CD4-positive, CD25-positive, alpha-beta regulatory T cell (primary cell): Measurements from ENCODE around the gene MYLIP. TPM values are rescaled to one million over a fixed set of nuclear protein-coding genes. Genes with fewer than 3 reads are reported as not detected.

ENCODE experiments used
- ATAC-seq, 2 donors: fragments of 150-1000 bp; cut with Tn5 transposase; one replicate each; pipeline ENCODE4 v1.10.0; 2021; ENCODE audit warnings: low read depth in 2 of 2, moderate number of reproducible peaks in 2 of 2, moderate library complexity in 1 of 2
- DNase-seq, 3 donors: peaks; one replicate each; pipeline versions ENCODE4 v3.0.0 to v3.0.0-alpha.2; 2012 to 2022; ENCODE audit warnings: mixed read lengths in 1 of 3
- H3K27ac ChIP-seq: one replicate; pipeline ENCODE4 v1.7.0; 2013; ENCODE audit warnings: mild to moderate bottlenecking, low read length; ENCODE audit not compliant: insufficient read depth, poor library complexity, severe bottlenecking
- H3K27me3 ChIP-seq: one replicate; pipeline ENCODE4 v1.7.0; 2013; ENCODE audit warnings: low read length; ENCODE audit not compliant: control insufficient read depth, insufficient read depth
- H3K36me3 ChIP-seq: one replicate; pipeline ENCODE4 v1.7.0; 2013; ENCODE audit warnings: mild to moderate bottlenecking, low read length, moderate library complexity; ENCODE audit not compliant: control insufficient read depth, insufficient read depth
- H3K4me1 ChIP-seq: 2 replicates; pipeline ENCODE4 v1.7.0; 2013; ENCODE audit warnings: mild to moderate bottlenecking, low read length; ENCODE audit not compliant: insufficient read depth, control insufficient read depth, poor library complexity, severe bottlenecking
- H3K4me3 ChIP-seq: one replicate; pipeline ENCODE4 v1.7.0; 2013; ENCODE audit warnings: low read depth, mild to moderate bottlenecking, low read length, moderate library complexity
- H3K9me3 ChIP-seq, 2 experiments: 1 replicate in 1 of 2; 2 replicates in 1 of 2; pipeline ENCODE4 v1.7.0; 2013; ENCODE audit warnings: low read length in 2 of 2, mild to moderate bottlenecking in 1 of 2, moderate library complexity in 1 of 2; ENCODE audit not compliant: control insufficient read depth in 2 of 2
- H3K27ac Mint-ChIP-seq, 3 donors: one replicate each; pipeline ENCODE4 v1.8.0; 2020 to 2022; ENCODE audit warnings: mild to moderate bottlenecking in 3 of 3, mixed read lengths in 3 of 3, moderate library complexity in 2 of 3
- H3K27me3 Mint-ChIP-seq: one replicate; pipeline ENCODE4 v1.8.0; 2022; ENCODE audit warnings: mild to moderate bottlenecking, mixed read lengths
- H3K36me3 Mint-ChIP-seq: one replicate; pipeline ENCODE4 v1.8.0; 2020; ENCODE audit warnings: mixed read lengths
- H3K4me1 Mint-ChIP-seq, 4 donors: one replicate each; pipeline ENCODE4 v1.8.0; 2020 to 2022; ENCODE audit warnings: mixed read lengths in 4 of 4, mild to moderate bottlenecking in 1 of 4
- H3K4me3 Mint-ChIP-seq, 4 donors: one replicate each; pipeline ENCODE4 v1.8.0; 2020 to 2022; ENCODE audit warnings: mild to moderate bottlenecking in 4 of 4, mixed read lengths in 4 of 4, moderate library complexity in 3 of 4
- H3K9me3 Mint-ChIP-seq, 7 donors: one replicate each; pipeline ENCODE4 v1.8.0; 2020 to 2022; ENCODE audit warnings: mixed read lengths in 7 of 7, mild to moderate bottlenecking in 3 of 7, moderate library complexity in 2 of 7
- polyA plus RNA-seq, 4 donors: library from polyadenylated mRNA; unstranded; fragments of 300-500 nt; fragmentation: Illumina TruSeq; gene quantifications; one replicate each; pipeline ENCODE4 v1.2.3, GENCODE V29; 2021
- total RNA-seq: library from RNA; stranded (reverse); gene quantifications from one replicate; pipeline ENCODE4 v1.2.3, GENCODE V29; 2022

The MYLIP gene
- total and polyA plus RNA-seq, 5 donors from 2014 or later: 62.4 to 236 (median 74.3) TPM

DNA sequence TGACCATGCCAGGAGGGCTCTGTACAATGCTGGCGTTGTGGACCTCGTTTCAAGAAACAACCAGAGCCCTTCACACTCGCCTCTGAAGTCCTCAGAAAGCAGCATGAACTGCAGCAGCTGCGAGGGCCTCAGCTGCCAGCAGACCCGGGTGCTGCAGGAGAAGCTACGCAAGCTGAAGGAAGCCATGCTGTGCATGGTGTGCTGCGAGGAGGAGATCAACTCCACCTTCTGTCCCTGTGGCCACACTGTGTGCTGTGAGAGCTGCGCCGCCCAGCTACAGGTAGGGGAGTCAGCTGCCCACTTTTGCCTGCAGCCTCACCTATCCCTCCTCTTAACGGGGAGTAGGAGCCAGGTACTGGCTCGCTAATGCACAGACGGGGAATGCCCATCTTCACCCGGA, 16.2 kb downstream of the MYLIP start:
- ATAC-seq (no peak), DNase-seq (no peak)
- Mint-ChIP-seq H3K4me1 (peaks cover 14 to 53% (median 36%) of the 10 kb centered on the region in 4 donors), H3K9me3 (no peaks in the 10 kb centered on the region), H3K4me3 (no peak overlapping the region), H3K27ac (no peak overlapping the region), H3K27me3 (no peaks in the 10 kb centered on the region), H3K36me3 (peaks cover 83% of the 10 kb centered on the region)
- no peak overlapping the region for H3K4me3 ChIP-seq
- no peaks in the 10 kb centered on the region for H3K27me3 ChIP-seq
- H3K9me3 ChIP-seq: no peaks in the 10 kb centered on the region
- H3K27ac ChIP-seq: no peak overlapping the region
- no peaks in the 10 kb centered on the region for H3K4me1 ChIP-seq
- H3K36me3 ChIP-seq: peaks cover 91% of the 10 kb centered on the region

DNA sequence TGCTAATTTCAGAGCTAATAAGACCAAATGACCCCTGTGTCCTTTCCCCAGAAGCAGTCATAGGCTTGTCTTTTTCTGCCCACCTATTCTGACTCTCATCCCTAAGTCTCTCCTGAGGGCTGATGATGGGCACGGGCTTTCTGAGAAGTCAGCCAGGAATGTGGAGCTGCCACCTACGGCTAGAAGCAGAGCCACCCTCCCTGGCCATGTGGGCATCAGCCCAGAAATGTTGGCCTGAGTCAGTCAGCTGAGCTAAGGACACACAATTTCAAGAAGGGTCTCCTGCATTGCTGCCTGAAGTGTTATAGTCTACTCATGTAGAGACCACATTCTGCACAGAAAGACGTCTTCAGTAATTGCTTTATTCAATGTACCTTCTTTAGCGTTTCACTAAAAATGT, 17.1 kb downstream of the MYLIP start:
- peak overlapping the region in 1 of 4 donors; percentile 36 for H3K4me3 Mint-ChIP-seq
- H3K27me3 Mint-ChIP-seq: no peaks in the 10 kb centered on the region
- no peak overlapping the region for H3K27ac ChIP-seq
- no peaks in the 10 kb centered on the region for H3K27me3 ChIP-seq
- H3K27ac Mint-ChIP-seq: no peak overlapping the region
- ATAC-seq (no peak), DNase-seq (no peak)
- H3K9me3 Mint-ChIP-seq: no peaks in the 10 kb centered on the region
- no peak overlapping the region for H3K4me3 ChIP-seq
- H3K36me3 Mint-ChIP-seq: peaks cover 83% of the 10 kb centered on the region
- H3K4me1 Mint-ChIP-seq: peaks cover 6 to 48% (median 29%) of the 10 kb centered on the region in 4 donors
- peaks cover 93% of the 10 kb centered on the region for H3K36me3 ChIP-seq
- H3K9me3 ChIP-seq: no peaks in the 10 kb centered on the region
- H3K4me1 ChIP-seq: no peaks in the 10 kb centered on the region

DNA sequence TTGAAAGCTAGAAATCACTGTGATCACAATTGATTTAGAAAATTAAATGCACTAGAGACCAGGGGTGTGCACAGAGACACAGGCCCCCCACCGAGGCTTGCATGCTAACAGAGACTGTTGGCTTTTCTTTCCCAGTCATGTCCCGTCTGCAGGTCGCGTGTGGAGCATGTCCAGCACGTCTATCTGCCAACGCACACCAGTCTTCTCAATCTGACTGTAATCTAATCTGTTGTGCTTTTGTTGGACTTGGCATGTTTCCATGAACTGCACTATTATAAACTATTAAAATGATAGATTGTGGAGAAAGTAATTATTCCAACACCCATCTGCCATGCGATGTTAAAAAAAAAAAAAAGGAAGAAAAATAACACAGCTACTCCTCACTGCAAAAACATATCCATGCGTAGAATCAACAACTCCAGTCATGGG, 17.7 kb downstream of the MYLIP start:
- DNase-seq (no peak), ATAC-seq (no peak)
- H3K4me1 ChIP-seq: no peaks in the 10 kb centered on the region
- peaks cover 7 to 45% (median 27%) of the 10 kb centered on the region in 4 donors for H3K4me1 Mint-ChIP-seq
- no peaks in the 10 kb centered on the region for H3K9me3 Mint-ChIP-seq
- H3K36me3 Mint-ChIP-seq: peaks cover 86% of the 10 kb centered on the region
- no peaks in the 10 kb centered on the region for H3K27me3 ChIP-seq
- no peak overlapping the region for H3K27ac ChIP-seq
- H3K27me3 Mint-ChIP-seq: no peaks in the 10 kb centered on the region
- no peak overlapping the region for H3K4me3 Mint-ChIP-seq
- no peak overlapping the region for H3K4me3 ChIP-seq
- H3K36me3 ChIP-seq: peaks cover 91% of the 10 kb centered on the region
- no peak overlapping the region for H3K27ac Mint-ChIP-seq
- H3K9me3 ChIP-seq: no peaks in the 10 kb centered on the region

DNA sequence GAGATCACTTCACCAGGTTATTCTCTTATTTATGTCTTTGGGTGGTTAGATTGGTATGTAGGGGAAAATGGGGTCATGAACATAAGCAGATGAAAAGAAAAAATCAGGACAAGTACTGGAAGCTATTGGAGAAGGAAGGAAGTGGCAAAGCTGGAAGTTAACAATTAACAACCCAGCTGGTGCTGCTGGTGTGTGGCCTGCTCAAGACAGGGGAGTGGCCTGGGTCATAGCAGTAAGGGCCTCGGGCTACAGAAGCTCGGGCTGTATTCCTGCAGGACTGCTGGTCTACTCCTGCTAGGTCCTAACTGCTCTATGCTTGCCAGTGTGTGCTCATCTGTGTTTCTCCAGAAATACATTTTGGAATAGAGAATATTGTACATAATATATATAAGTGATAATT, 19.6 kb downstream of the MYLIP start:
- Mint-ChIP-seq H3K9me3 (no peaks in the 10 kb centered on the region), H3K36me3 (peaks cover 81% of the 10 kb centered on the region), H3K27ac (no peak overlapping the region), H3K4me3 (no peak overlapping the region), H3K4me1 (peaks cover 11 to 37% (median 21%) of the 10 kb centered on the region in 4 donors), H3K27me3 (no peaks in the 10 kb centered on the region)
- Histone ChIP-seq H3K36me3 (peaks cover 84% of the 10 kb centered on the region), H3K27ac (no peak overlapping the region), H3K9me3 (no peaks in the 10 kb centered on the region), H3K27me3 (no peaks in the 10 kb centered on the region), H3K4me3 (no peak overlapping the region), H3K4me1 (no peaks in the 10 kb centered on the region)
- ATAC-seq: no peak
- DNase-seq: no peak

DNA sequence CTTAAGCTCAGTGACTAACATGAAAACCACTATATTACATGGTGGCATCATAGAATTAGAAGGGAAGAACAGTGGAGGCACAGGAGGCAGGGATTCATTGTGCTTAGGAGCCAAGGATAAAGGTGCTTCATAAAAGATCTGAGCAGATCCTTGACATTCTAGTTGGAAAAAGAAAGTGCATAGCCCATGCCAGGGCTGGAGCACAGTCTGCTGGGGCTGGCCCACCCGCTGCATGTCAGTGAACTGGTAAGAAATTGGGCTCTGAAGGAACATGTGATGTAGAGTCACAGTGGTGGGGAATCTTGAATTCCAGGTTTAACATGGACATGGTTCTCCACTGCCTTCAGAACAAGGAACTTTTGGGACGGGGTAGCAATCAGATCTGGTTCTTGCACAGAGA, 20.4 kb downstream of the MYLIP start:
- Histone ChIP-seq H3K27me3 (no peaks in the 10 kb centered on the region), H3K36me3 (peaks cover 80% of the 10 kb centered on the region), H3K4me3 (no peak overlapping the region), H3K9me3 (no peaks in the 10 kb centered on the region), H3K27ac (no peak overlapping the region), H3K4me1 (no peaks in the 10 kb centered on the region)
- ATAC-seq (no peak), DNase-seq (no peak)
- Mint-ChIP-seq H3K9me3 (no peaks in the 10 kb centered on the region), H3K36me3 (peaks cover 80% of the 10 kb centered on the region), H3K4me1 (peaks cover 11 to 37% (median 17%) of the 10 kb centered on the region in 4 donors), H3K27me3 (no peaks in the 10 kb centered on the region), H3K27ac (peak overlapping the region in 1 of 3 donors; percentile 21), H3K4me3 (no peak overlapping the region)

DNA sequence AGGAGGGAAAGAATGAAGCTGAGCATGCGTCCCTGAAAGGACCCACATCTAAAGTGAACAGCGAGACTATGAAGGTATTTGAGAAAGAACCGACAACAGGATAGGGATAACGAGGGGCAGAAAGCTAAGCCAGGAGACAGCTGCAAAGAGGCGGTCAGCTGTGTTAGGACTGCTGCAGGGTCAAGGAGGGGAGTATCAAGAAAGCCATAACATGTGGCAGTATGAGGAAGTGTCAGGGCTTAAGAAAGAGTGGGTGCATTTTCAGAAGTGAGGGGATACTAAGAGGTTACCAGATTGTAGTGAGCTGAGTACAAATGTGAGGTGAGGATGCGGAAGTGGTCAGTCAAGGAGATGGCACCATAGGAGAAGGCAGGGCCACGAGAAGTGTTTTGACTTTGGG, 21.2 kb downstream of the MYLIP start:
- no peaks in the 10 kb centered on the region for H3K27me3 ChIP-seq
- H3K4me3 ChIP-seq: no peak overlapping the region
- H3K4me1 ChIP-seq: no peaks in the 10 kb centered on the region
- no peak for DNase-seq
- peaks cover 0 to 2% (median 0%) of the 10 kb centered on the region in 7 donors for H3K9me3 Mint-ChIP-seq
- no peak overlapping the region for H3K27ac ChIP-seq
- H3K9me3 ChIP-seq: no peaks in the 10 kb centered on the region
- H3K4me3 Mint-ChIP-seq: no peak overlapping the region
- H3K36me3 Mint-ChIP-seq: peaks cover 79% of the 10 kb centered on the region
- peaks cover 74% of the 10 kb centered on the region for H3K36me3 ChIP-seq
- peaks cover 11 to 37% (median 17%) of the 10 kb centered on the region in 4 donors for H3K4me1 Mint-ChIP-seq
- no peak for ATAC-seq
- peak overlapping the region in 1 of 3 donors; percentile 21 for H3K27ac Mint-ChIP-seq
- no peaks in the 10 kb centered on the region for H3K27me3 Mint-ChIP-seq

DNA sequence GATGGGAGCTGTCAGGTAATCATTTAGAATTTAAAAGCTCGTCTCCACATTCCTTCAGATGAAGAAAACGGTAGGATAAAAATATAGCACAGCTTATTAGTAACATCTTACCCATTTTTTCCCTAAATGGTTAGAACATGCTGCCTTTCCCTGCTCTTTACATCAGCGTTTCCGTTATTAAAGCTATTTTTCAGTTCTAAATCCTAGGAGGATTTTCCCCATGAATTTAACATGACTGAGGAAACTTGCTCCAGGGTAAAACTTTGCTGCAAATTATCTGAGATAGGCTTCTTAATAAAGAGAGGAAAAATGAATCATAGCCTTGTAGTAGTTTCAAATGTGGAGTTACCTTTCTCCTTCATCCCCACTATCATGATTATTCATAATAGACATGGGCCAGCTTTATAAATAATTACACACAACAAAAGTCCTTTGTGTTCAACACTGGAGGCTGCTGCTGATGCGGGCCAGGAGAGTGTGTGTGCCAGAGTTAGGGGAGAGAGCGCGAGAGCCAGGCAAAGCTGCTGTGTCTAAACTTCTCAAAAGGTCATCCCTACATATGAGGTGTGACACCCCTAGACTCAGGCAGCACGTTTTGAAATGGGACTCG, 24.4 kb downstream of the MYLIP start:
- ATAC-seq: no peak
- Histone ChIP-seq H3K36me3 (peaks cover 48% of the 10 kb centered on the region), H3K4me3 (no peak overlapping the region), H3K27ac (no peak overlapping the region), H3K4me1 (no peaks in the 10 kb centered on the region), H3K27me3 (no peaks in the 10 kb centered on the region), H3K9me3 (no peaks in the 10 kb centered on the region)
- H3K9me3 Mint-ChIP-seq: peaks cover 0 to 5% (median 4%) of the 10 kb centered on the region in 7 donors
- no peaks in the 10 kb centered on the region for H3K27me3 Mint-ChIP-seq
- H3K27ac Mint-ChIP-seq: no peak overlapping the region
- peaks cover 2 to 22% (median 8%) of the 10 kb centered on the region in 4 donors for H3K4me1 Mint-ChIP-seq
- H3K36me3 Mint-ChIP-seq: peaks cover 70% of the 10 kb centered on the region
- no peak overlapping the region for H3K4me3 Mint-ChIP-seq
- DNase-seq: no peak

DNA sequence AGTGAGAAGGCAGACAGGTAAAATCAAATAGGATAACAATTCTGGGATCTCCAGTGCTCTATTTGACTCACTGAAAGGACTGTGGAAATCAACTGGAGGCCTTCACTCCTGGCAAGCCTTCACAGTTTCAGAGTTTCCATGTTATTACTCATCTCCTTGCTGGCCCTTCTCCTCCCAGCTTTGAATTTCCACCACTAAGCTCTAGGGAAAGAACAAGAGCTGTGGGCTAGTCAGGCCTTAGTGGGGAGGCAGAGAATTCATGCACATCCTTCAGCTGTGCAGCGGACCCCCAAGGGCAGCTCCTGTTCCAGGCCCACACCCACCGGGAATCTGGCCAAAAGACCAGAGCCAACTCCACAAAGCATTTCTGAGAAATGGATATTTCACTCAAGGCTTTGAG, 26.0 kb downstream of the MYLIP start:
- H3K4me3 Mint-ChIP-seq: no peak overlapping the region
- no peak overlapping the region for H3K27ac Mint-ChIP-seq

More for the DNA sequence above, 26.0 kb downstream of the MYLIP start:
- no peaks in the 10 kb centered on the region for H3K9me3 ChIP-seq
- no peak for DNase-seq
- ATAC-seq: no peak
- peaks cover 0 to 12% (median 5%) of the 10 kb centered on the region in 4 donors for H3K4me1 Mint-ChIP-seq
- H3K27me3 Mint-ChIP-seq: no peaks in the 10 kb centered on the region
- no peaks in the 10 kb centered on the region for H3K4me1 ChIP-seq
- no peaks in the 10 kb centered on the region for H3K27me3 ChIP-seq
- H3K9me3 Mint-ChIP-seq: peaks cover 0 to 5% (median 4%) of the 10 kb centered on the region in 7 donors
- no peak overlapping the region for H3K27ac ChIP-seq
- peaks cover 35% of the 10 kb centered on the region for H3K36me3 ChIP-seq
- no peak overlapping the region for H3K4me3 ChIP-seq
- peaks cover 57% of the 10 kb centered on the region for H3K36me3 Mint-ChIP-seq
